Choroid plexus epithelial cell (primary cell): ENCODE results near the gene CABLES2.
A peak's percentile ranks its signal among the peaks of the same experiment; 100 is the strongest.

Experiments
- DNase-seq: peaks from one replicate; pipeline ENCODE4 v3.0.0-alpha.2; 2010; ENCODE audit warnings: low read depth
- H3K4me3 ChIP-seq: 2 replicates; pipeline ENCODE4 v1.5.1; 2011; ENCODE audit warnings: low read depth, mild to moderate bottlenecking, control low read depth, low read length, moderate library complexity
- TF ChIP-seq, protein P1 (sequence below): conservative IDR thresholded peaks from 2 replicates; pipeline ENCODE4 v1.5.1; 2011; ENCODE audit warnings: low read depth, mild to moderate bottlenecking, control low read depth, inconsistent platforms, low read length, moderate library complexity

The CABLES2 gene

DNA sequence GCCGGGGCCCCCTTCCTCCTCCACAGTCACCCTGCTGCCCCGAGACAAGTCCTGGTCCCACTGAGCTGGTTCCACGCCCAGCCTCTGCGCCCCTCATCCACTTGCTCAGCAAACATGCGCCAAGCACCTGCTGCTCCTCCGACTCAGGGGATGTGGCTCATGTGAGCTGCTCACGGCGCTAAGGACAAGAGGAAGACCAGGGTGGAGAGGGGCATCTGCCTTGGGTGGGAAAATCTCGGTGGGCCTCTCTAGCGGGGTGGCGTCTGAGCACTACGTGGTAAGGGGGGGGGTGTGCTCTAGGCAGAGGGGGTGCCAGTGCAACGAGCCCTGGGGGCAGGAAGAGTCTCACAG, 44.5 kb downstream of the CABLES2 start:
- TF ChIP-seq, protein P1, sequence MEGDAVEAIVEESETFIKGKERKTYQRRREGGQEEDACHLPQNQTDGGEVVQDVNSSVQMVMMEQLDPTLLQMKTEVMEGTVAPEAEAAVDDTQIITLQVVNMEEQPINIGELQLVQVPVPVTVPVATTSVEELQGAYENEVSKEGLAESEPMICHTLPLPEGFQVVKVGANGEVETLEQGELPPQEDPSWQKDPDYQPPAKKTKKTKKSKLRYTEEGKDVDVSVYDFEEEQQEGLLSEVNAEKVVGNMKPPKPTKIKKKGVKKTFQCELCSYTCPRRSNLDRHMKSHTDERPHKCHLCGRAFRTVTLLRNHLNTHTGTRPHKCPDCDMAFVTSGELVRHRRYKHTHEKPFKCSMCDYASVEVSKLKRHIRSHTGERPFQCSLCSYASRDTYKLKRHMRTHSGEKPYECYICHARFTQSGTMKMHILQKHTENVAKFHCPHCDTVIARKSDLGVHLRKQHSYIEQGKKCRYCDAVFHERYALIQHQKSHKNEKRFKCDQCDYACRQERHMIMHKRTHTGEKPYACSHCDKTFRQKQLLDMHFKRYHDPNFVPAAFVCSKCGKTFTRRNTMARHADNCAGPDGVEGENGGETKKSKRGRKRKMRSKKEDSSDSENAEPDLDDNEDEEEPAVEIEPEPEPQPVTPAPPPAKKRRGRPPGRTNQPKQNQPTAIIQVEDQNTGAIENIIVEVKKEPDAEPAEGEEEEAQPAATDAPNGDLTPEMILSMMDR = no peak
- no peak overlapping the region for H3K4me3 ChIP-seq
- no peak for DNase-seq

DNA sequence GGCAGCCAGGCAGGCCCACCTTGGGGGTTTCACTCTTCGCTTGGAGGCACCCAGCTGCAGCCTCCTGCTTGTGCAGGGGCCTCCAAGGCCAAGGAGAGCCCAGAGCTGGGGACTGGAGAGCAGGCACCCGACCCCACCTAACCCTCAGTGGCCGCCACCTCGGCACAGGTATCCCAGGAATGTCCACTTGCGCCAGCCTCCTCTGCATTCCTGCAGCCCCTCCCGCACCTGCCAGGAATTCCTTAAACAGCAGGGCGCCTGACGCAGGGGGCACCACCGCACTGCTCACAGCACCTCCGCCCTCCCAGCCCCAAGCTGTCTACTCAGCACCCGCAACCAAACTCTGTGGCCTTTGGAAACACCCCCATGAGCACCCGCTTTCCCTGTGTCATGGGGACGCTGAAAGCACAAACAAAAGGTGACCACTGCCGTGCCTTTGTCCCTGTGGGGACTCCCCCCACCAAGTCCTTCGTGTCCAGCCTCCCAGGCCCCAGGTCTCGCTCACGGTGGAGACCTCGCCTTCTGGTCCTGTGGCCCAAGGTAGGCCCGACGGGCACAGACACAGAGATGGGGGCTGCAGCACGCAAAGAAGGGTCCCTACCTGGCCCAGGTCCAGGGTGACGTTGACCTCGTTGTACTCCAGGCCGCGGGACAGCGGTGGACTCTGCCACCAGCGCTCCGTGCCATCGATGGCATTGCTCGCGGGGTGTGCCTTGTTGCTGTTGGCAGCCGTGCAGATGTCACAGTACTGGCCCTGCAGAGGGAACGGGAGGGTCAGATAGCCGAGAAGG, 45.1 kb downstream of the CABLES2 start:
- H3K4me3 ChIP-seq = no peak overlapping the region
- TF ChIP-seq, protein P1 = no peak
- no peak for DNase-seq

DNA sequence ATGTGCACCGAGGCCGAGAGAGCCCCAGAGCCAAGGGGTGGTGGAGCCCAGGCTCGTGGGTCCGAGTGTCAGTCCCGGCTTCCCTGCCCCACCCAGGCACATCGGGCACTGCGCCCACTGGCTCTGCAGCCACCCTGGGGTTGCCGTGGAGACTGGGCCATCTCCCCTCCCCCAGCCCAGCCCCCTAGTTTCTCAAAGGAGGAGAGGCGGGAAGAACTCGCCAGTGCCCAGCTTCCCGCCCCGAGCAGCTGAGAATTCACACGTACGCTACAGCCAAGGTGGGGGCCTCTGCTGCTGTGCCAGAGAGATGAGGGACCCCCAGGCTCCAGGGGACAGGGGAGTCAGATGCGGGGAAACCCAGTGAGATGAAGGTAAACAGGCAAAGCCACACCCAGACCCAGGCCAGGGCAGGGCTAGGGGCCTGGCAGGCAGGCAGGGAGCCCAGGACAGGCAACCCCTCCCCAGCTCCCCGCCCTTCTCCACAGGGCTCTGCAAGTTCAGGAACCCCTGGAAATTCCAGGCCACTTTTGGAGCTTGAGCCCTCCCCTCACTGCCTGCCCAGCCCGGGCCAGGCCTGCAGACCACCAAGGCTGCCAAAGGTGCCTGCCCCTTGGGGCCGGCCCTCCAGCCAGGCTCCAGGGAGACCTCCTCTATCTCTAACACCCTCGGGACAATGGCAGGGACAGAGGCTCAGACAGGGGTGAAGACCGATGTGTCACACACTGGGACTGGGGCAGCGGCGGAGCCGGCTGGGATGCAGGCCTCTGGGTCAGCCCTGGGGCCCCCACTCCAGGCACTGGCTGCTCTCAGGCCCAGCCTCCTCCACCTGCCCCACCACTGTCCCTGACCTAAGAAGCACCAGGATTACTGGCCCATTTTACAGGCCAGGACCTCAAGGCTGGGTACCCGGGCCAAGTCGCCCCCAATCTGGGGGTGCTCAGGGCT, 46.0 kb downstream of the CABLES2 start:
- H3K4me3 ChIP-seq = no peak overlapping the region
- TF ChIP-seq, protein P1 = no peak

DNA sequence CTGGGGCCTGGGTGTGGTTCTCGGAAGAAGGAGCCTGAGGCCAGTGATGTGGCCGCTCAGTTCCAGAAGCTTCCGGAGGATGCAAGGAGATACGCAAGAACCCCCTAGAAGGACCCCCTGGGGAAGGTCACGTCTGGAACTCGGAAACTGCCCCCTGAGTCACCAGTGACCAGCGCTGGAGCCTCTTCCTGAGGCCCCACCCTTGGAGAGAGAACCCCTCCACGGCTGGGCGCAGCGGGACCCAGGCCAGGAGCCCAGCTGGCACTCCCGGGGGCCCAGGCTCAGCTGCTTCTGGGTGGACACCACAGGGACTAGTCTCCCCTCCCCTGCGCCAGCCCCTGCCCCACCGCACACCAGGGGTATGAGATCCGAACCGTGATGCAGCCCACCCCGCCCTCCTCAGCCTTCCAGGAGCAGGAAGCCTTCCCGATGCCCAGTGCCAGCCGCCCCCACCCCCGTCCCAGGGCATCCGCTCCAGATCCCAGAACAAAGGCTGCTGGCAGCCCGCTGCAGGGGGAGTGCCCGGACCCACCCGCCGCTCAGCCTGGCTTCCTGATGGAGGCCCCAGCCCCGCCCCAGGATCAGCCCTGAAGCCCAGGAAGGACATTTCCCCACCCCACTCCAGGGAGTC, 47.5 kb downstream of the CABLES2 start:
- H3K4me3 ChIP-seq = no peak overlapping the region
- DNase-seq = peak; percentile 85

More for the DNA sequence above, 46.0 kb downstream of the CABLES2 start:
- DNase-seq = no peak

DNA sequence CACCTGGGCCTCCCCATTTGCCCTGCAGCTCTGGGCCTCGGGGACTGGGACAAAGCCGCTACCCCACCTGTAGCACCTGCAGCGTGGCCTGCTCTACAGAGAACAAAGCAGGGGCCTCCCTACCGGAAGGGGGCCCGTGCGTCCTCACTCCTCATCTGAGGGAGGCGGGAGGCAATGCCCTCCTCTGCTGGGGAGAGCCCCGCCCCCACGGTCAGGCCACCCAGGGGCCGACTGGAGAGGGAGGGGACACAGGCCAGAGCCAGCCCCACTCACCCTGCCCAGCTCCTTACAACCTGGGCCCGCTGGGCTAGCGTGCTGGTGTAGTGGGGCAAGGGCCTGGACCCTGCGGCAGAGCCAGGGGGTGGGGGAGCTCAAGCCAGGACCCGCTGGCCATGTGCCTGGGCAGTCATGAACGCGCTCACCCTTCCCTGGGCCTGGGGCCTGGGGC, 48.0 kb downstream of the CABLES2 start:
- TF ChIP-seq, protein P1 = no peak
- H3K4me3 ChIP-seq = no peak overlapping the region
- no peak for DNase-seq

More for the DNA sequence above, 47.5 kb downstream of the CABLES2 start:
- TF ChIP-seq, protein P1 = no peak

DNA sequence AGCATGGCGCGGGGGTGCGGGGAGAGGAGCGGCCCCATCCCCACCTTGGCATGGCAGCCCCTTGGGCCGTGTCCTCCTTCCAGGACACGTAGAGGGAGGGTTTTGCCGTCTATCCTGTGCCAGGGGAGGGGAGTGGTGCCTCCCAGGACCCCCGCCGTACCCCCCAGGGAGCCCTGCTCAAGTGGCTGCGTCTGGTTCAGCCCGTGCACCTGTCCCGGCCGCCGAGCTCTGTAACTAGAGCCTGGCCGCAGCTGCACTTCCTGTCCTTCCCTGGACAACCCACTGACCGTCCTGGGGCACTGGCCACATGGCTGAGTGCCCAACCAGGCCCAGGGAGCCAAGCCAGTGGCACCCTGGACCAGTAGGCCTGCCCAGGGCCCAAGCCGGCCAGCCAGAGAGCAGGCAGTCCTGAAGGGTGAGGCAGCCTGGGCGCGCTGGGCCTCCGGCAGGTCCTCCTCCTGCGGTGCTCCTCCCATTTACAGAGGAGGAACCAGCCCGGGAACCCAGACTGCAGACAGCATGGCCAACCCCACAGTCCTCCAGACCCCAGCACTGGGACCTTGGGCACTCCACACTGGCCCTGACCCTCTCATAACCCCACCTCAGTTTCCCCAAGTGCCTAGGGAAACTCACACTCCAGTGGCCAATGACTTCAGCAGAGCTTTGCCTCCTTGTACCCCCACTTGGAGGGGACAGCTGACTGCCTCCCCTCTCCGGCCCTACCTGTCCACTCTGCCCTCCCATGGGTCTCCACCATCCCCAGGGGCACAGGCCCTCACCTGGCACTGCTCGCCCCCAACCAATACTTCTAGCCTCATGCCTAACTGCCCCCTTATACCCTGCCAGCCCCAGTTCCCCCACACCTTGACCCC, 48.7 kb downstream of the CABLES2 start:
- DNase-seq = no peak
- no peak overlapping the region for H3K4me3 ChIP-seq
- TF ChIP-seq, protein P1 = no peak
